CD4-positive, alpha-beta T cell treated with Interleukin-12 subunit alpha and Interleukin-12 subunit beta, for 1 hour (primary cell): Measurements from ENCODE around the gene NIBAN1.
"Not testable (repeated sequence)": the region's sequence is repeated elsewhere in the genome, so short reads cannot be mapped to it uniquely, and the experiment has no call there.

Experiments used
- DNase-seq: peaks from one replicate; pipeline ENCODE4 v3.0.0-alpha.2; 2020

NIBAN1 gene

GRCh38 chr1:184974056-184974836, at the start of gene NIBAN1:
Gene NIBAN1 (minus strand): TSS chr1:184974508. CDS start chr1:184974356, 152 bp downstream.
- peak; percentile 73 for DNase-seq

- no peak for DNase-seq
These were observed 43.7 kb upstream of the NIBAN1 start for GRCh38 chr1:185017966-185018365.

GRCh38 chr1:185017338-185017737, 43.0 kb upstream of the NIBAN1 start:
- DNase-seq = no peak

- no peak for DNase-seq
These were observed 42.6 kb upstream of the NIBAN1 start for GRCh38 chr1:185016880-185017279.

GRCh38 chr1:185015631-185016030, 41.3 kb upstream of the NIBAN1 start:
- no peak for DNase-seq

GRCh38 chr1:185014941-185015340, 40.6 kb upstream of the NIBAN1 start:
- no peak for DNase-seq

GRCh38 chr1:185010361-185010760, 36.1 kb upstream of the NIBAN1 start:
- no peak for DNase-seq

GRCh38 chr1:185008838-185009237, 34.5 kb upstream of the NIBAN1 start:
- DNase-seq = no peak

GRCh38 chr1:185001312-185001880, 27.1 kb upstream of the NIBAN1 start:
- not testable (repeated sequence) for DNase-seq

- not testable (repeated sequence) for DNase-seq
These were observed 25.7 kb upstream of the NIBAN1 start for GRCh38 chr1:184999974-185000373.

- no peak for DNase-seq
These were observed 20.0 kb upstream of the NIBAN1 start for GRCh38 chr1:184994301-184994700.

GRCh38 chr1:184992271-184992670, 18.0 kb upstream of the NIBAN1 start:
- DNase-seq = no peak

- no peak for DNase-seq
These were observed 15.9 kb upstream of the NIBAN1 start for GRCh38 chr1:184990204-184990603.

- DNase-seq = no peak
These were observed 14.2 kb upstream of the NIBAN1 start for GRCh38 chr1:184988506-184988905.

- DNase-seq = no peak
These were observed 13.4 kb upstream of the NIBAN1 start for GRCh38 chr1:184987696-184988095.

GRCh38 chr1:184986250-184986649, 11.9 kb upstream of the NIBAN1 start:
- DNase-seq = no peak

GRCh38 chr1:184982002-184982954, 8.0 kb upstream of the NIBAN1 start:
- peak; percentile 80 for DNase-seq

GRCh38 chr1:184980726-184981125, 6.4 kb upstream of the NIBAN1 start:
- DNase-seq = no peak

- DNase-seq = peak; percentile 38
These were observed 1.0 kb upstream of the NIBAN1 start for GRCh38 chr1:184975208-184975870.

GRCh38 chr1:184974837-184975115, 468 bp upstream of the NIBAN1 start:
- no peak for DNase-seq

- DNase-seq = peak; percentile 74
These were observed 844 bp downstream of the NIBAN1 start for GRCh38 chr1:184973272-184974055.
